ENCODE measurements around the gene WDTC1. TPM values are rescaled to one million over a fixed set of nuclear protein-coding genes. Genes with fewer than 3 reads are reported as not detected.

Gene WDTC1
- total and polyA plus RNA-seq, 7 donors = 10.8 to 66.1 (median 55.6) TPM

- Histone ChIP-seq H3K4me3 (no peak overlapping the region), H3K27ac (no peak overlapping the region), H3K27me3 (ENCODE audit: insufficient read depth in 3 of 3, low read length in 2 of 3) (peaks cover 0 to 27% (median 14%) of the 10 kb centered on the region in 3 donors), H3K36me3 (ENCODE audit: insufficient read depth in 1 of 2, low read depth in 1 of 2) (peaks cover 0 to 38% of the 10 kb centered on the region in 2 donors), H3K4me1 (peaks cover 7% of the 10 kb centered on the region), H3K9me3 (no peaks in the 10 kb centered on the region)
- DNase-seq = no peak
- 79 to 88% (median 84%) methylated on average over 3 of the region's 3 CpGs for WGBS, 3 donors
- intact Hi-C loops (cut with DNase I) = no loop called here
- no peak for TF ChIP-seq CTCF (IDR thresholded peaks at IDR 0.05)
- ATAC-seq = no peak
Measured at GRCh38 chr1:27353629-27354028, 119.2 kb downstream of the WDTC1 start.

- WGBS, 3 donors = 93 to 97% (median 96%) methylated on average over 5 of the region's 5 CpGs
- intact Hi-C loops (cut with DNase I) = loop anchor here (2.0 to 5.0 kb wide), 3 partner anchors 33 to 35 kb away; partner anchors contain the start of gene TMEM222 (in 1 of the 2)
Measured at GRCh38 chr1:27355683-27356082, 121.3 kb downstream of the WDTC1 start.

GRCh38 chr1:27356277-27356618 is 121.8 kb downstream of the WDTC1 start:
- WGBS, 3 donors = 91 to 93% (median 92%) methylated on average over 13 of the region's 13 CpGs
- no peak for ATAC-seq
- DNase-seq = no peak
- no peaks in the 10 kb centered on the region for H3K9me3 ChIP-seq
- no peaks in the 10 kb centered on the region for H3K4me1 ChIP-seq
- peaks cover 0 to under 1% (median 0%) of the 10 kb centered on the region in 3 donors for H3K27me3 ChIP-seq (ENCODE audit: insufficient read depth in 3 of 3, low read length in 2 of 3)
- intact Hi-C loops (cut with DNase I) = loop anchor here (2.0 to 5.0 kb wide), 3 partner anchors 33 to 35 kb away; partner anchors contain the start of gene TMEM222 (in 1 of the 2)
- H3K36me3 ChIP-seq (ENCODE audit: insufficient read depth in 1 of 2, low read depth in 1 of 2) = peaks cover 0 to 57% of the 10 kb centered on the region in 2 donors
- no peak overlapping the region for H3K4me3 ChIP-seq
- TF ChIP-seq CTCF (IDR thresholded peaks at IDR 0.05) = no peak
- H3K27ac ChIP-seq = no peak overlapping the region

More at GRCh38 chr1:27355683-27356082, 121.3 kb downstream of the WDTC1 start:
- DNase-seq = no peak
- no peak overlapping the region for H3K4me3 ChIP-seq
- H3K9me3 ChIP-seq = no peaks in the 10 kb centered on the region
- no peak for TF ChIP-seq CTCF (IDR thresholded peaks at IDR 0.05)
- H3K36me3 ChIP-seq (ENCODE audit: insufficient read depth in 1 of 2, low read depth in 1 of 2) = peaks cover 0 to 52% of the 10 kb centered on the region in 2 donors
- ATAC-seq = no peak
- no peaks in the 10 kb centered on the region for H3K4me1 ChIP-seq
- no peak overlapping the region for H3K27ac ChIP-seq
- H3K27me3 ChIP-seq (ENCODE audit: insufficient read depth in 3 of 3, low read length in 2 of 3) = peaks cover 0 to 6% (median under 1%) of the 10 kb centered on the region in 3 donors

- H3K9me3 ChIP-seq = no peaks in the 10 kb centered on the region
- H3K27me3 ChIP-seq (ENCODE audit: insufficient read depth in 3 of 3, low read length in 2 of 3) = no peaks in the 10 kb centered on the region
- intact Hi-C loops (cut with DNase I) = loop anchor here (2.0 to 5.0 kb wide), 3 partner anchors 32 to 34 kb away; partner anchors contain the start of gene TMEM222 (in 1 of the 2)
- ATAC-seq = peak in 1 of 4 donors; percentile 1
- TF ChIP-seq CTCF (IDR thresholded peaks at IDR 0.05) = no peak
- no peak overlapping the region for H3K4me3 ChIP-seq
- H3K36me3 ChIP-seq (ENCODE audit: insufficient read depth in 1 of 2, low read depth in 1 of 2) = peaks cover 0 to 62% of the 10 kb centered on the region in 2 donors
- H3K27ac ChIP-seq = no peak overlapping the region
- 82 to 89% (median 83%) methylated on average over 37 of the region's 37 CpGs for WGBS, 3 donors
- no peaks in the 10 kb centered on the region for H3K4me1 ChIP-seq
- DNase-seq = no peak
Measured at GRCh38 chr1:27356619-27357280, 122.3 kb downstream of the WDTC1 start.

Data from psoas muscle (tissue), 8 donors.